ENCODE results near the gene PCDHGA1. TPM values are rescaled to one million over a fixed set of nuclear protein-coding genes. Genes with fewer than 3 reads are reported as not detected.

PCDHGA1 gene
- total RNA-seq, 1 experiment from 2014 or later = 0.63 TPM

DNA sequence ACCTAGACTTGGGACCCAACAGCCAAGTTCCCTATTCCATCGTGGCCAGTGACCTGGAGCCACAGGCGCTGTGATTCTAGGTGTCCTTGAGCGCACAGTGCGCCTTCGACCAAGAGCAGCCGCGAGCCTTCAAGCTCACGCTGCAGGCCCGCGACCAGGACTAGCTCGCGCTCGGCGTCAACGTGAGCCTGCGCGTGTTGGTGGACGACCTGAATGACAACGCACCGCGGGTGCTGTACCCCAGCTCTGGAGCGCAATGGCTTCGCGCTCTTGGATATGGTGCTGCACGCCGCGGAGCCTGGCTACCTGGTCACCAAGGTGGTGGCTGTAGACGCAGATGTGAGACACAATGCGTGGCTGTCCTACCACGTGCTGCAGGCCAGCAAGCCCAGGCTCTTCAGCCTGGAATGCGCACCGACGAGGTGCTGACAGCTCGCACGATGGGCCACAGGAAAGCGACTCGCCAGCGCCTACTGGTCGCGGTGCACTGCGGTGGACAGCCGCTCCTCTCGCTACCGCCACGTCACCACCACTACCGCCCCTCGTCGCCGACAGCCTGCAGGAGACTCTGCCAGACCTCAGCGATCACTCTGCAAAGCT, 111.4 kb downstream of the PCDHGA1 start:
- DNase-seq = no peak
- Histone ChIP-seq H3K56ac (ENCODE audit: insufficient read length, low read depth, low read length) (no peak overlapping the region), H2BK120ac (ENCODE audit: low read depth, low read length, poor library complexity, severe bottlenecking) (no peak overlapping the region), H2AFZ (ENCODE audit: low read length) (no peak overlapping the region), H3K18ac (ENCODE audit: insufficient read length, low read depth, low read length) (no peak overlapping the region), H3K9ac (ENCODE audit: extremely low read depth, insufficient read length, low read length) (no peak overlapping the region), H3K9me3 (ENCODE audit: control insufficient read depth, low read depth, low read length) (no peaks in the 10 kb centered on the region), H3K14ac (ENCODE audit: insufficient read depth, low read length) (no peak overlapping the region), H3K79me2 (ENCODE audit: insufficient read depth, low read length) (no peaks in the 10 kb centered on the region), H3K4ac (ENCODE audit: low read depth, low read length) (no peak overlapping the region), H3K4me1 (ENCODE audit: insufficient read depth, low read length) (peaks cover 2% of the 10 kb centered on the region; the same call in 1 of the 2 replicates), H3K79me1 (ENCODE audit: insufficient read depth, low read depth, low read length, poor library complexity, severe bottlenecking) (no peaks in the 10 kb centered on the region), H3K27ac (ENCODE audit: insufficient read length, low read depth, low read length) (no peak overlapping the region), H4K8ac (replicated peaks; ENCODE audit: insufficient read length, low read depth, low read length) (no peak overlapping the region), H2AK5ac (ENCODE audit: insufficient read length, low read length) (no peak overlapping the region), H2BK15ac (ENCODE audit: low read depth, low read length) (no peak overlapping the region), H3K27me3 (ENCODE audit: insufficient read depth, low read length) (no peaks in the 10 kb centered on the region), H3K23ac (ENCODE audit: insufficient read length, low read depth, low read length) (no peak overlapping the region), H3T11ph (ENCODE audit: low read length) (no peak overlapping the region), H2BK20ac (ENCODE audit: low read depth, low read length, poor library complexity, severe bottlenecking) (no peak overlapping the region), H3K4me2 (ENCODE audit: insufficient read depth, insufficient read length, low read length) (no peak overlapping the region), H4K91ac (ENCODE audit: insufficient read length, low read depth, low read length) (no peak overlapping the region), H2BK12ac (ENCODE audit: insufficient read length, low read depth, low read length) (no peak overlapping the region), H4K5ac (ENCODE audit: insufficient read length, low read depth, low read length) (no peak overlapping the region), H3K23me2 (ENCODE audit: insufficient read length, low read depth, low read length, poor library complexity, severe bottlenecking) (no peaks in the 10 kb centered on the region), H2BK5ac (ENCODE audit: insufficient read length, low read length) (no peak overlapping the region), H4K20me1 (ENCODE audit: control insufficient read depth, insufficient read depth, insufficient read length) (no peaks in the 10 kb centered on the region)
- peaks cover 5 to 9% of the 10 kb centered on the region in 2 experiments; a peak in 3 of 4 replicates for H3K4me1 Mint-ChIP-seq
- no peaks in the 10 kb centered on the region for H3K27me3 Mint-ChIP-seq (ENCODE audit: low read depth)
- H3K4me3 Mint-ChIP-seq = no peak overlapping the region
- H3K36me3 Mint-ChIP-seq (ENCODE audit: insufficient read depth in 1 of 3, low read depth in 3 of 3) = peaks cover 6 to 13% (median 10%) of the 10 kb centered on the region in 3 experiments; a peak in 6 of 7 replicates
- no peak overlapping the region for H3K27ac Mint-ChIP-seq
- peaks cover 11 to 14% of the 10 kb centered on the region in 2 experiments; a peak in 3 of 5 replicates for H3K9me3 Mint-ChIP-seq
- no CpG with 5 or more reads among the region's 50 CpGs for WGBS (ENCODE audit: extremely low coverage, insufficient read length, low lambda C conversion rate)
- TF ChIP-seq CTCF (conservative IDR thresholded peaks at IDR 0.05) = no peak
